Retinal pigment epithelial cell (primary cell): Measurements from ENCODE around the gene ADARB2.

Experiments used
- DNase-seq: peaks from one replicate; pipeline ENCODE4 v3.0.0-alpha.2; 2010; ENCODE audit warnings: low read depth
- H3K4me3 ChIP-seq: 2 replicates; pipeline ENCODE4 v1.5.1; 2011; ENCODE audit warnings: mild to moderate bottlenecking, low read length, control low read depth, moderate library complexity
- CTCF ChIP-seq: conservative IDR thresholded peaks from 2 replicates; pipeline ENCODE4 v1.5.1; 2011; ENCODE audit warnings: low read depth, low read length, control low read depth, inconsistent platforms

ADARB2 gene

GRCh38 chr10:1381339-1381738, 356.0 kb downstream of the ADARB2 start:
- no peak for TF ChIP-seq CTCF
- DNase-seq, result no peak
- H3K4me3 ChIP-seq, result no peak overlapping the region

GRCh38 chr10:1380088-1380671, 357.1 kb downstream of the ADARB2 start:
- H3K4me3 ChIP-seq, result no peak overlapping the region
- no peak for DNase-seq

GRCh38 chr10:1379601-1380000, 357.7 kb downstream of the ADARB2 start:
- TF ChIP-seq CTCF, result no peak

More at GRCh38 chr10:1380088-1380671, 357.1 kb downstream of the ADARB2 start:
- TF ChIP-seq CTCF, result no peak

GRCh38 chr10:1378473-1378872, 358.9 kb downstream of the ADARB2 start:
- H3K4me3 ChIP-seq, result no peak overlapping the region

More at GRCh38 chr10:1379601-1380000, 357.7 kb downstream of the ADARB2 start:
- no peak overlapping the region for H3K4me3 ChIP-seq
- no peak for DNase-seq

GRCh38 chr10:1377740-1378397, 359.5 kb downstream of the ADARB2 start:
- no peak overlapping the region for H3K4me3 ChIP-seq
- TF ChIP-seq CTCF, result no peak
- DNase-seq, result no peak

More at GRCh38 chr10:1378473-1378872, 358.9 kb downstream of the ADARB2 start:
- DNase-seq, result no peak
- TF ChIP-seq CTCF, result no peak

GRCh38 chr10:1377231-1377630, 360.1 kb downstream of the ADARB2 start:
- no peak overlapping the region for H3K4me3 ChIP-seq
- TF ChIP-seq CTCF, result no peak
- no peak for DNase-seq

GRCh38 chr10:1376384-1376945, 360.9 kb downstream of the ADARB2 start:
- no peak overlapping the region for H3K4me3 ChIP-seq
- TF ChIP-seq CTCF, result no peak
- DNase-seq, result no peak
